ENCODE data around the gene CYP2A6.
"Not testable (repeated sequence)": the region's sequence is repeated elsewhere in the genome, so short reads cannot be mapped to it uniquely, and the experiment has no call there.

CYP2A6 gene

DNA sequence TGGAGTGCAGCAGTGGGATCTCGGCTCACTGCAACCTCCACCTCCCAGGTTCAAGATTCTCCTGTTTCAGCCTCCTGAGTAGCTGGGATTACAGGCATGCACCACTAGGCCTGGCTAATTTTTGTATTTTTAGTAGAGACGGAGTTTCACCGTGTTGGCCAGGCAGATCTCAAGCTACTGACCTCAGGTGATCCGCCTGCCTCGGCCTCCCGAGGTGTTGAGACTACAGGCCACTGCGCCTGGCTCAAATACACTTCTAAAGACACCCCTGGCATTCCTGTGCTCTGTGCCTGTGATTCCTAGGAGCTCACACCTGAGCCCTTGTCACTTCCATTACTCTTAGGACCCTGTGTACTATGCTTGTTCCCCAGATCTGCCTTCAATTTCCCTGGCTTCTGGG, 37.7 kb downstream of the CYP2A6 start:
- Mint-ChIP-seq H3K4me1 (peaks cover 55% of the 10 kb centered on the region), H3K27ac (peak overlapping the region; percentile 86)

DNA sequence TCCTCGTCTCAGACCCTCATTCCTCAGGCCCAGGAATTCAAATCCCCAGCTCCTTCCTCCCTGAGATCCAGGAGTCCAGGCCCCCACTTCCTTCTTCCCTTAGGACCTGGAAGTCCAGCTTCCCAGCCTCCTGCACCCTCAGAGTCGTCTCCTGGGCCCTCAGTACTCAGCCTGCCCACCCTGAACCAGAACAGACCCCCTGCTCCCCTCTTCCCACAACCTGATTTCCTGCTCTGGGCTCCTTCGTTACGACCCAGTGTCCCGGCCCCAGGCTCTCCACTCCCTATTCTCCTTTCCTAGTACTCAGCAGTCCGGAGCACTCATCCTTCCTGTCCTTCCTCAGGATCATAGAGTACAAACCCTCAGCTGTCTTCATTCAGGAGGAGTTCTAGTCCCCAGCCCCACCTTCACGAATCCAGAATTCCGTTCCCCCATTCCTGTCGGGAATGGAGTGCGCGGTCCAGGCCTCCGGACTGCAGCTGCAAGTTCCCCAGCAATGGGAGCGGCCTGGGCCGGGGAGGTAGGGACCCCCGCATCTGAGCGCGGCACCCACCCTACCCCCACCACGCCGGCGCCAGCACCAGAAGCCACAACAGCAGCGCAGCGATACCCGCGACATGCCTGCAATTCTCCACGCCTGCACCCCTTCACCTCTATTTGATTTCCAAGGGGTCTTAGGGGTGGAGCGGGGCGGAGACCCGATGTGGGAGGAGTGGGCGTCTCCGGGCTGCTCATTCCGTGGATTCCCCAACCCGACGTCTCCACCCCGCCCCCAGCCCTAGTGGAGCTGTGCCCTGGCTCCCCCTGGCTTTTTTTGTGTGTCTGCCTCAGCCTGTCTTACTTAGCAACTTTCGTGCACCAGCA, 38.5 kb downstream of the CYP2A6 start:
- no peak for DNase-seq (ENCODE audit: low spot score in 2 of 2)
- no peaks in the 10 kb centered on the region for H3K9me3 Mint-ChIP-seq

More for the DNA sequence above, 37.7 kb downstream of the CYP2A6 start:
- DNase-seq (ENCODE audit: low spot score in 2 of 2); H3K9me3 Mint-ChIP-seq; ATAC-seq: not testable (repeated sequence)
- Mint-ChIP-seq H3K4me3 (peak overlapping the region; percentile 80), H3K36me3 (peaks cover 44% of the 10 kb centered on the region)

DNA sequence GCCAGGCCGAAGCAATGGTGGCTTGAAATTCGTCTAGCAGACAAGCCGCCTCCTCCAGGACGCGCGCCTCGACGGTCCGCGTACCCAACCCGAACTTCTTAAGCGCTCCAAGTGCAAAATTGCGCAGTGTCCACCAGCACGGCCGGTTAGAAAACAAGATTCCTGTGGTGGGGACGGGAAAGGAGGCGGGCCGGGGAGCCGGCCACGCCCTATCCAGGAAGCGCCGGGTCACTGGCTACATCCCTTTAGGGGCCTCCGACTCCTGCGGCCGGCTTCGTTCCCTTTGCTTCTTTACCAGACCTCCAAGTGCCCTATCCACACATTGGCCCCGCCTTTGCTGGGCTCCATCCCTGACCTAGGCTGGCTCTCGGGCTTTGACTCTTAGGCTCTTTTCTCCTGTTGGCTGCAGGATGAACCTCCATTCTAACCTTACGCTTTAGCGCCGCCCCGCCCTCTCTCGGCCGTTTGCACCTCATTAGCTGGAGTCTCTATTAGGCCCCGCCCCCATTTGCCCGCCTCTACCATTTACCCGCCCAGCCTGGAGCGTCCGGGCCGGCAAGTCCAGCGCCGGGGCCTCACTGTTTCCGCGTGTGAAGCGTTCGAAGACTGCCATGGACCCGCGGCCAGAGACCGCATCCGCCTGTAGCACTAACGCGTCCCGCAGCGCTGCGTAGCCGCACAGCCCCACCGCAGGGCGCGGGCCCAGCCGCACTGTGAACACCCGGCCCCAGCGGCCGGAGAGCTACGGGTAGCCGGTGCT, 39.4 kb downstream of the CYP2A6 start:
- ATAC-seq (peak; percentile 84), DNase-seq (ENCODE audit: low spot score in 2 of 2) (peak; percentile 41 to 82)
- H3K36me3 Mint-ChIP-seq: peaks cover 61% of the 10 kb centered on the region
- peak overlapping the region; percentile 80 for H3K4me3 Mint-ChIP-seq
- peaks cover 71% of the 10 kb centered on the region for H3K4me1 Mint-ChIP-seq
- H3K27ac Mint-ChIP-seq: peak overlapping the region; percentile 86
- H3K9me3 Mint-ChIP-seq: not testable (repeated sequence)

More for the DNA sequence above, 38.5 kb downstream of the CYP2A6 start:
- peaks cover 52% of the 10 kb centered on the region for H3K36me3 Mint-ChIP-seq
- H3K4me3 Mint-ChIP-seq: peak overlapping the region; percentile 80
- peaks cover 62% of the 10 kb centered on the region for H3K4me1 Mint-ChIP-seq
- no peak for ATAC-seq
- peak overlapping the region; percentile 86 for H3K27ac Mint-ChIP-seq

DNA sequence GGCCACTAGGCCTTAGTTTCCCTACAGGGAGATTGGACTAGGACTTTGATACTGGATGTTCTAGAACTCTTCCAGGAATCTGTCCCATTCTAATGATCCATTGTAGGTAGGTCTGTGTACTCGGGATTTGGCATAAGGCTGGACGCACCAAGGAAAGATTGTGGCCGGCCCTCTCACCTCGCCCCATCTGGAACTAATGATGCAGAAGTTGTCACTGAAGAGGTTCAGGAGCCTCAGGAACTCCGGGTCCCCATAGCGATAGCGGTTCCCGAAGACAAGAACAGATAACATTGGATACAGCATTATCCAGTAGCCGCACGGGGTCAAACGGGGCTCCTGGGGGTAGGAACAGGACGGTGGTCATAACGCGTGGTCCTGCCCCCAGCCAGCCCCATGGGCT, 40.1 kb downstream of the CYP2A6 start:
- DNase-seq (ENCODE audit: low spot score in 2 of 2): no peak
- Mint-ChIP-seq H3K27ac (no peak overlapping the region), H3K9me3 (no peaks in the 10 kb centered on the region), H3K36me3 (peaks cover 64% of the 10 kb centered on the region), H3K4me3 (peak overlapping the region; percentile 80), H3K4me1 (peaks cover 75% of the 10 kb centered on the region)
- no peak for ATAC-seq

DNA sequence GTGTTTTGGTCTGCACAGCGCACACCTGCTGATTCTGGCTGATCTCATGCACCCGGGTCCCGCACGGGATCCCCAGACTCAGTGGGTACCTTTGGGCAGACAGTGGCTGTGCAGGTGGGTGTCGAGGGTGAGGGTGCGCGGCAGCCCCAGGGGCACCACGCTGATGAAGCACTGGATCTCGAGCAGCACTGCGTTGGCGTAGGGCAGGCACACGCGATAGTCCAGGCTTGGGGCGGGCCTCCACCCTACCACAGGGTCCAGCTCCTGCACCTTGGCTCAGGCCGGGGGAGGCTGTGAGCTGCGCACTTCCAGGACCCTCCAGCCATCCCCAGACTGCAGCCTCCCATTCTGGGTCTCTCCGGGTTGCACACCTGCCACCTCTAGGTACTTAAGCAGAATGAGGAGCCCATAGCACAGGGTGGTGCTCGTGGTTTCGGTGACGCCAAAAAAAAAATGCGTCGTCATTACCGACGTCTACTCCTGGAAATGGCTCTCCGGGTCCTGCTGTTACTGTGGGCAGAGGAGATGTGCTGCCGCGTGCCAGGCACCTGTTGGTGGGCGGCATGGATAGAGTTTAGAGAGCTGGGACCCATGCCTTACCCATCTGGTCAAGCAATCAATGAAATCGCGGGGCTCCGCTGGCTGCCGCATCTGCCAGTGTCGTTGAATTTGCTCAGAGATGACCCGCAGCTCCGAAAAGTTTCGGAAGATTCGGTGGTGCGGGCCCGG, 40.7 kb downstream of the CYP2A6 start:
- H3K36me3 Mint-ChIP-seq: peaks cover 70% of the 10 kb centered on the region
- H3K9me3 Mint-ChIP-seq: no peaks in the 10 kb centered on the region
- H3K4me3 Mint-ChIP-seq: peak overlapping the region; percentile 80
- peaks cover 76% of the 10 kb centered on the region for H3K4me1 Mint-ChIP-seq
- no peak overlapping the region for H3K27ac Mint-ChIP-seq
- ATAC-seq (no peak), DNase-seq (ENCODE audit: low spot score in 2 of 2) (no peak)

GRCh38 chr19:40808497-40808896, 41.8 kb downstream of the CYP2A6 start:
- DNase-seq (ENCODE audit: low spot score in 2 of 2) (no peak), ATAC-seq (no peak)
- H3K27ac Mint-ChIP-seq: peak overlapping the region; percentile 84
- H3K36me3 Mint-ChIP-seq: peaks cover 80% of the 10 kb centered on the region
- no peak overlapping the region for H3K4me3 Mint-ChIP-seq
- no peaks in the 10 kb centered on the region for H3K9me3 Mint-ChIP-seq
- peaks cover 86% of the 10 kb centered on the region for H3K4me1 Mint-ChIP-seq

DNA sequence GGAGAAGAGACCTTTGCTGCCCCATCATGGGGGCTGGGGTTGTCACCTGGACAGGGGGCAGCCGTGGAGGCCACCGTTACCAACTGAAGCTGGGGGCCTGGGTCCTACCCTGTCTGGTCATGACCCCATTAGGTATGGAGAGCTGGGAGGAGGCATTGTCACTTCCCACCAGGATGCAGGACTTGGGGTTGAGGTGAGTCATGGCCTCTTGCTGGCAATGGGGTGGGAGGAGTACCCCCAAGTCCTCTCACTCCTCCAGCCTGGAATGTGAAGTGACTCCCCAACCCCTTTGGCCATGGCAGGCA, 42.3 kb downstream of the CYP2A6 start:
- DNase-seq (ENCODE audit: low spot score in 2 of 2) (no peak), ATAC-seq (no peak)
- Mint-ChIP-seq H3K4me3 (peak overlapping the region; percentile 67), H3K9me3 (no peaks in the 10 kb centered on the region), H3K36me3 (peaks cover 84% of the 10 kb centered on the region), H3K4me1 (peaks cover 89% of the 10 kb centered on the region), H3K27ac (peak overlapping the region; percentile 84)

DNA sequence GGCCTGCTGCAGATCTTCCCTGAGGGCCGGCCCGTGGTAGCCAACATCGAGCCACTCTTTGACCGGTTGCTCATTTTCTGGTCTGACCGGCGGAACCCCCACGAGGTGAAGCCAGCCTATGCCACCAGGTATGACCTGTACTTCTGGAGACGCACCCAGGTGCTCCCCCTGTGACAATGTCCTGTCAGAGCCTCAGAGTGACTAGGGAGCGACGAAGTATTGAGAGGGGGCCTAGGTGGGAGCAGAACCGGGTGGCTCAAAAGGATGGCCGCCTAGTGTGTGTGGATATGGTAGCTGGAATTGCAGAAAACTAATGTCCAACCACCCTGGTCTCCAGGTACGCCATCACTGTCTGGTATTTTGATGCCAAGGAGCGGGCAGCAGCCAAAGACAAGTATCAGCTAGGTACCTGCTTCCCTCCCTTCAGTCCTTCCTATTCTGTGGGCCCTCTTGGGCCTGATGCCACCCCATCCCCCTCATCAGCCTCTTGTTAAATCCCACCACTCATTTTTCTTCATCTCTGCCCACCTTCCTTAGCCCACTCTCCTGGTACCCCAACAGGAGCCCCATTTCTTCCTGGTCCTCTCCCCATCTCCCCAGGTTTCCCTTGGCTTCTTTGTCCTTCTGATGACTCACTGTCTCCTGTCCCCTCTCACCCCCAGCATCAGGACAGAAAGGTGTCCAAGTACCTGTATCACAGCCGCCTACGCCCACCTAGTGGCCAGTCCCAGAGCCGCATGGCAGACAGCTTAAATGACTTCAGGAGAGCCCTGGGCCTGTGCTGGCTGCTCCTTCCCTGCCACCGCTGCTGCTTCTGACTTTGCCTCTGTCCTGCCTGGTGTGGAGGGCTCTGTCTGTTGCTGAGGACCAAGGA, 42.9 kb downstream of the CYP2A6 start:
- peaks cover 81% of the 10 kb centered on the region for H3K36me3 Mint-ChIP-seq
- H3K4me1 Mint-ChIP-seq: peaks cover 89% of the 10 kb centered on the region
- ATAC-seq (no peak), DNase-seq (ENCODE audit: low spot score in 2 of 2) (no peak)
- H3K4me3 Mint-ChIP-seq: peak overlapping the region; percentile 67
- H3K27ac Mint-ChIP-seq: peak overlapping the region; percentile 84
- H3K9me3 Mint-ChIP-seq: no peaks in the 10 kb centered on the region

DNA sequence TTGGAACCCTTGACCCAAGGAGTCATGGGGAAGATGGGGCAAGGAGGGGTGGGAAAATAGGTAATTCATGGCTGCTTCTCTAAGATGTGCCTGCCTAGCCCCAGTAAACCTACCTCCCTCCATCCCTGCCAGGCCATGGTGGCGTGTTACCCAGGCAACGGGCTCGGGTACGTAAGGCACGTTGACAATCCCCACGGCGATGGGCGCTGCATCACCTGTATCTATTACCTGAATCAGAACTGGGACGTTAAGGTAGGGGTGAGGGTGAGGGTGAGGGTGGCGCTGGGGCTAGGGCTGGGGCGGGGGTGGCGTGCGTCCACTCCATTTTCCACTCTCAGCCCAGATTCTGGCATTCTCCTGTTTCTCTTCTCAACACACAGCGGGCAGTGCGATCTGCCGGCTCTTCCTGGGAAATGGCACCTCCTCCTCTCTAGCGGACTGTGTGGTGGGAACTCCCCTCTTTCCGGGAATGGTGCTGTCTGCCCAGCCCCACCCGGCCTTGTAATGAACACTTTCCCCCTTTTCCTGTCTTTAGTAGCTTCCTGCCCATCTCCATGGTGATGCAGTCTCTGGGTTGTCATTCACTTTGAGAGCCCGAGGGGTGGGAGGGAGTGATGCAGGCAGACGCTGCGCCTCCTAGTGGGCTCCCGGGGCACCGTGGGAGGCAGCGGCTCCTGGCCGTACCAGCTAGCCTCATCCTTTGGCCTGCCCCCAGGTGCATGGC, 43.7 kb downstream of the CYP2A6 start:
- peak overlapping the region; percentile 67 for H3K4me3 Mint-ChIP-seq
- peak overlapping the region; percentile 84 for H3K27ac Mint-ChIP-seq
- DNase-seq (ENCODE audit: low spot score in 2 of 2): peak; percentile 72 to 89
- H3K36me3 Mint-ChIP-seq: peaks cover 85% of the 10 kb centered on the region
- ATAC-seq: peak; percentile 74
- H3K9me3 Mint-ChIP-seq: no peaks in the 10 kb centered on the region
- H3K4me1 Mint-ChIP-seq: peaks cover 89% of the 10 kb centered on the region

GRCh38 chr19:40805258-40805868, 44.9 kb downstream of the CYP2A6 start:
- Mint-ChIP-seq H3K9me3 (no peaks in the 10 kb centered on the region), H3K4me3 (peak overlapping the region; percentile 94), H3K36me3 (peaks cover 86% of the 10 kb centered on the region), H3K27ac (peak overlapping the region; percentile 98), H3K4me1 (peaks cover 89% of the 10 kb centered on the region)
- ATAC-seq (peak; percentile 44), DNase-seq (ENCODE audit: low spot score in 2 of 2) (no peak)

DNA sequence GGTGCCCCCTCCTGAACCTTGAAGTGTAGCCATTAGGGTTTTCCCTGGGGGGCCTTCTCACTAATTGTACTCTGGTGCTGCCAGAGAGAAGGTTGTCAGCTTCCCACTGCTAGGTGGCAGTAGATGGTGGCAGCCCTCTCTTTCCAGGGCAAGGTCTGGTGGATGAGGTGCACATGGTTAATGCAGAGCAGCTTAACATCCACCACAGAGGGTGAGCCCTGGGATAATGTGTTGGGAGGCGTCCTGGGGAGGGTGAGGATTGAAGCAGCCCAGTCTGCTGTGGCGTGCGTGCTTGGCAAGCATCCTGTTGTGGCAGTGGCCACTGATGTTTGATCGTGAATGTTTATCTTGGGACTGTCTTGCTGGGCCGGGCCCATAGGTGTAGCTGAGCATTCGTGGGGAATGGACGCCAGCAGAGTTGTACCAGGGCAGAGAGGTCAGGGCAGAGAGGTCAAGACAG, 45.4 kb downstream of the CYP2A6 start:
- peak overlapping the region; percentile 94 for H3K4me3 Mint-ChIP-seq
- H3K4me1 Mint-ChIP-seq: peaks cover 89% of the 10 kb centered on the region
- H3K27ac Mint-ChIP-seq: peak overlapping the region; percentile 98
- H3K36me3 Mint-ChIP-seq: peaks cover 88% of the 10 kb centered on the region
- ATAC-seq: no peak
- no peaks in the 10 kb centered on the region for H3K9me3 Mint-ChIP-seq
- no peak for DNase-seq (ENCODE audit: low spot score in 2 of 2)

- DNase-seq (ENCODE audit: low spot score in 2 of 2) (no peak), ATAC-seq (peak; percentile 2)
- no peaks in the 10 kb centered on the region for H3K9me3 Mint-ChIP-seq
- peak overlapping the region; percentile 98 for H3K27ac Mint-ChIP-seq
- peaks cover 89% of the 10 kb centered on the region for H3K4me1 Mint-ChIP-seq
- peak overlapping the region; percentile 94 for H3K4me3 Mint-ChIP-seq
- peaks cover 84% of the 10 kb centered on the region for H3K36me3 Mint-ChIP-seq
Measured at GRCh38 chr19:40803857-40804782, 46.1 kb downstream of the CYP2A6 start.

Measured in stimulated activated effector memory CD8-positive, alpha-beta T cell treated with anti-CD3 and anti-CD28 coated beads, Interleukin-12 subunit alpha, Interleukin-12 subunit beta, amount 100 ng/mL, for 72 hours (primary cell).